ENCODE measurements around the gene MMP23B. TPM values are rescaled to one million over a fixed set of nuclear protein-coding genes. Genes with fewer than 3 reads are reported as not detected.
A peak's percentile ranks its signal among the peaks of the same experiment; 100 is the strongest.

MMP23B gene
- total RNA-seq, 3 donors from 2014 or later: 7.2 to 8.7 (median 7.4) TPM

GRCh38 chr1:1598720-1599029 is 33.3 kb upstream of the MMP23B start:
- ATAC-seq (no peak), DNase-seq (peak in 1 of 3 donors; percentile 52)
- H3K36me3 ChIP-seq (ENCODE audit: low read depth): no peaks in the 10 kb centered on the region
- H3K9me3 ChIP-seq: no peaks in the 10 kb centered on the region
- intact Hi-C loops (cut with DNase I, micrococcal nuclease): no loop called here
- peaks cover 12% of the 10 kb centered on the region for H3K4me1 ChIP-seq (ENCODE audit: low read depth)
- H3K4me3 ChIP-seq: no peak overlapping the region
- no peak for TF ChIP-seq CTCF (IDR thresholded peaks at IDR 0.05)

DNA sequence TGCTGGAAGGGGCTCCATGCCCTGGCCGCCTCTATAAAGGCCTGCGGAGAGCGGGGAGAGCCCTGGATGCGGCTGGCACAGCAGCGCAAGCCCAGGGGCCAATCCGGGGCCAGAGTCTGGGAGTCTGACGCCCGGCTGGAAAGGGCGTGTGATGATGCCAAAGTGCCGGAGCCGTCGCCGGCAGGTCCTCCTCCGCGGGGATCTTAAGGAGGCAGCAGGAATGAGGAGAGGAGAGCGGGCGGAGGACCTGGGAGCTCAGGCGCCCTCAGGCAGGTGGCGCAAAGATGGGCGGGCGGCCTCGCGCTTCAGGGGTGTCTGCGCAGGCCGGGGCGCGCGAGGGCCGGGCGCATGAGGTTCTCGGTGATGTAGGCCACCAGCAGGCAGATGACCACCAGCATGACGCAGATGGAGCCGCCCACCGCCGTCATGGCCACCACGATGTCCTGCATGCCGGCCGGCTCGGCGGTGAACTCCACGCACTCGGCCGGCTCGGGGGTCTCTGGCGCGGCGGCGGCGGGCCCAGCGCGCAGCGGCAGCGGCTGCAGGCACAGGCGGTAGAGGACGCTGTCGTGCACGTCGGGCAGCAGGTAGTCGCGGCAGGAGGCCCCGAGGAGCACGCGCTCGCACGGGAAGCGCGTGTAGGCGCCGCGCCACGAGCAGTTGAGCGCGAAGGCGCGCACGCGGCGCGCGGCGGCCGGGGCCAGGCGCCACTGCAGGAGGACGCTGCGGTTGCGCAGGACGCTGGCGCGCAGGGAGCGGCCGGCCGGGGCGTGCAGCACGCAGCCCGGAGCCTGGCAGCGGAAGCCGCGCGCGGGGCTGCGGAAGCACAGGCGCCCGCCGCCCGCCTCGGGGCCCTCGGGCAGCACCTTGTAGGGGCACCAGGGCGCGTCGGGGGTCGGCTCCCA is 32.7 kb upstream of the MMP23B start:
- Histone ChIP-seq H3K9me3 (no peaks in the 10 kb centered on the region), H3K4me1 (ENCODE audit: low read depth) (peaks cover 12% of the 10 kb centered on the region), H3K36me3 (ENCODE audit: low read depth) (no peaks in the 10 kb centered on the region), H3K4me3 (no peak overlapping the region)
- DNase-seq: peak in 1 of 3 donors; percentile 58
- peak; percentile 73 for ATAC-seq
- TF ChIP-seq CTCF (IDR thresholded peaks at IDR 0.05): no peak
- intact Hi-C loops (cut with DNase I, micrococcal nuclease): no loop called here

DNA sequence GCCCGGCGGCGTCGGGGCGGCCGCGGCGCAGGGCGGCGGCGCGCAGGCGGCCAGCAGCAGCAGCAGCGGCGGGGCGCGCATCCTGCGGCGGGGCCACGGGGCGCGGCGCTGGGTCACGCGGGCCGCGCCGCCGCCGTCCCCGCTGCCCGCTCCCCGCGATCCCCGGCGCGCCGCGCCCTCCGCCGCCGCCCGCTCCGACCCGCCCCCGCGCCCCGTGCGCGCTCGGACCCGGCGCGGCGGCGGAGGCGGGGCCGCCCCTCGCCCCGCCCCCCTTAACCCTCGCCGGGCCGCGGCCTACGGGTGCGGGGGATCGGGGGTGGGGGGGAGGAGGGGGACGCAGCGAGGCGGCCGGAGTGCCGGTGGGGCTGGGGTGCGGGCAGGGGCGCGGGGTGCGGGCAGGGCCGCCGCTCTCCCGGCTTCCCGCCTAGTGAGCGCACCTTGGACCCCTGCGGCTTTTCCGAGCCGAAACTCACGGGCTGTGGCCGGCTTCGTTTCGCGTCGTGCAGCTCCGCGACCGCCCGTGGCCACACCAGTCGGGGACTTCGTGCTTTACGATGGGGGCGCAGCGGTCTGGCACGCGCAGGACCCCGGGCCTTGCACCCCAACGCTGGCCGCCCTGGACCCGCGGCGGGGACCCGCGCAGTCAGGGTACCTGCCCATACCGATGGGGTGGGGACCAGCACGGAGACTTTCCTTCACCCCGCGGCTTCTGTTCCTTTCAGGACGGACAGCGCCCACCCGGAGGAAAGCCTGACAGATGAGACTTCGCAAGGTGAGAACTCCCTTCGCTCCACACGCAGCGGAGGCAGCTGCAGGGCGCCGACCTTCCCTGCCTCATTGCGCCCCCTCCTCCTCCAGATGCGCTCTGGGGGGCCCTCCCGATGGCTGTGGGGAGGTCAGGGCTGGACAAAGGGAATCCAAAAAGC is 31.8 kb upstream of the MMP23B start, which contains the start of gene FNDC10:
FNDC10 (minus strand) TSS at position 201 of the 926 bp plus-strand sequence; CDS start at position 81, 120 bp downstream.
- intact Hi-C loops (cut with DNase I, micrococcal nuclease): no loop called here
- H3K4me3 ChIP-seq: no peak within 1 kb of the TSS
- TF ChIP-seq CTCF (IDR thresholded peaks at IDR 0.05): no peak
- DNase-seq (peak in 1 of 3 donors; percentile 43), ATAC-seq (peak; percentile 28)
- H3K4me1 ChIP-seq (ENCODE audit: low read depth): peaks cover 12% of the 10 kb centered on the region
- H3K36me3 ChIP-seq (ENCODE audit: low read depth): no peaks in the 10 kb centered on the region
- H3K9me3 ChIP-seq: no peaks in the 10 kb centered on the region

- H3K9me3 ChIP-seq: no peaks in the 10 kb centered on the region
- H3K4me3 ChIP-seq: no peak overlapping the region
- H3K4me1 ChIP-seq (ENCODE audit: low read depth): peaks cover 12% of the 10 kb centered on the region
- intact Hi-C loops (cut with DNase I, micrococcal nuclease): no loop called here
- ATAC-seq (no peak), DNase-seq (peak in 1 of 3 donors; percentile 43)
- H3K36me3 ChIP-seq (ENCODE audit: low read depth): no peaks in the 10 kb centered on the region
- TF ChIP-seq CTCF (IDR thresholded peaks at IDR 0.05): no peak
These were observed 31.0 kb upstream of the MMP23B start for GRCh38 chr1:1600861-1601563.
